CD14-positive monocyte (primary cell): Measurements from ENCODE around the gene MLIP. TPM values are rescaled to one million over a fixed set of nuclear protein-coding genes. Genes with fewer than 3 reads are reported as not detected.

ENCODE experiments used
- DNase-seq, 3 donors: peaks; one replicate each; pipeline ENCODE4 v3.0.0-alpha.2; 2011 to 2022
- H2AFZ ChIP-seq: 2 replicates; pipeline ENCODE4 v1.6.0; 2012; ENCODE audit warnings: mild to moderate bottlenecking, low read depth, low read length, inconsistent platforms; ENCODE audit not compliant: insufficient read depth, poor library complexity, severe bottlenecking
- H3K27ac ChIP-seq, 2 donors: 1 replicate in 1 of 2; 2 replicates in 1 of 2; pipeline ENCODE4 v1.5.1; 2012 to 2013; ENCODE audit warnings: low read length in 2 of 2, control low read depth in 1 of 2, inconsistent platforms in 1 of 2, low read depth in 1 of 2, mild to moderate bottlenecking in 1 of 2
- H3K27me3 ChIP-seq, 2 donors: one replicate each; pipeline versions ENCODE4 v1.6.0 to v1.6.1; 2011 to 2013; ENCODE audit warnings: low read length in 2 of 2; ENCODE audit not compliant: control insufficient read depth in 2 of 2, insufficient read depth in 2 of 2
- H3K36me3 ChIP-seq, 2 donors: replicated peaks in 1 of 2; 1 replicate in 1 of 2; 2 replicates in 1 of 2; pipeline versions ENCODE4 v1.5.1 to v1.6.1; 2012 to 2013; ENCODE audit warnings: low read length in 2 of 2, control low read depth in 1 of 2, inconsistent platforms in 1 of 2, mild to moderate bottlenecking in 1 of 2; ENCODE audit not compliant: insufficient read depth in 2 of 2, control insufficient read depth in 1 of 2
- H3K4me1 ChIP-seq, 2 donors: 1 replicate in 1 of 2; 2 replicates in 1 of 2; pipeline versions ENCODE4 v1.5.1 to v1.6.1; 2012 to 2013; ENCODE audit warnings: low read length in 2 of 2, control low read depth in 1 of 2, inconsistent platforms in 1 of 2, mild to moderate bottlenecking in 1 of 2, moderate library complexity in 1 of 2; ENCODE audit not compliant: insufficient read depth in 2 of 2, control insufficient read depth in 1 of 2
- H3K4me2 ChIP-seq: replicated peaks from 2 replicates; pipeline ENCODE3; 2012; ENCODE audit warnings: low read length, moderate library complexity, mild to moderate bottlenecking; ENCODE audit not compliant: poor library complexity, severe bottlenecking; ENCODE audit errors: extremely low read depth
- H3K4me3 ChIP-seq, 3 experiments: fragments of 200-600 bp in 1 of 3; sonication (generic) in 1 of 3; replicated peaks in 1 of 3; 1 replicate in 2 of 3; 2 replicates in 1 of 3; pipeline ENCODE4 v1.5.1; 2011 to 2013; ENCODE audit warnings: low read length in 3 of 3, mild to moderate bottlenecking in 3 of 3, control low read depth in 2 of 3, low read depth in 2 of 3, inconsistent platforms in 1 of 3, moderate library complexity in 1 of 3
- H3K79me2 ChIP-seq: 2 replicates; pipeline ENCODE4 v1.6.0; 2012; ENCODE audit warnings: mild to moderate bottlenecking, control low read depth, inconsistent platforms, low read length, moderate library complexity; ENCODE audit not compliant: insufficient read depth
- H3K9ac ChIP-seq: 2 replicates; pipeline ENCODE4 v1.6.0; 2017; ENCODE audit warnings: low read length, mild to moderate bottlenecking; ENCODE audit not compliant: insufficient read depth, poor library complexity, severe bottlenecking
- H3K9me3 ChIP-seq, 2 donors: replicated peaks in 1 of 2; 1 replicate in 1 of 2; 2 replicates in 1 of 2; pipeline versions ENCODE4 v1.5.1 to v1.6.1; 2012 to 2013; ENCODE audit warnings: low read length in 2 of 2, control low read depth in 1 of 2; ENCODE audit not compliant: control insufficient read depth in 1 of 2, insufficient read depth in 1 of 2
- H4K20me1 ChIP-seq: 2 replicates; pipeline ENCODE4 v1.6.0; 2012; ENCODE audit warnings: mild to moderate bottlenecking, low read length, control low read depth, moderate library complexity; ENCODE audit not compliant: insufficient read depth
- H3K27ac Mint-ChIP-seq, 7 donors: one replicate each; pipeline ENCODE4 v1.8.0; 2020; ENCODE audit warnings: mild to moderate bottlenecking in 7 of 7, mixed read lengths in 7 of 7, moderate library complexity in 6 of 7, inconsistent platforms in 2 of 7
- H3K27me3 Mint-ChIP-seq, 3 donors: one replicate each; pipeline ENCODE4 v1.8.0; 2021 to 2022; ENCODE audit warnings: low read depth in 3 of 3, mild to moderate bottlenecking in 3 of 3, mixed read lengths in 3 of 3, moderate library complexity in 3 of 3, inconsistent platforms in 1 of 3
- H3K36me3 Mint-ChIP-seq, 2 donors: one replicate each; pipeline ENCODE4 v1.8.0; 2020; ENCODE audit warnings: mixed read lengths in 2 of 2, inconsistent platforms in 1 of 2, mild to moderate bottlenecking in 1 of 2
- H3K4me1 Mint-ChIP-seq: one replicate; pipeline ENCODE4 v1.8.0; 2020; ENCODE audit warnings: mild to moderate bottlenecking, mixed read lengths
- H3K4me3 Mint-ChIP-seq, 2 donors: one replicate each; pipeline ENCODE4 v1.8.0; 2020; ENCODE audit warnings: mild to moderate bottlenecking in 2 of 2, mixed read lengths in 2 of 2, moderate library complexity in 1 of 2
- H3K9me3 Mint-ChIP-seq, 7 donors: one replicate each; pipeline ENCODE4 v1.8.0; 2020 to 2022; ENCODE audit warnings: mixed read lengths in 7 of 7, mild to moderate bottlenecking in 6 of 7, moderate library complexity in 6 of 7, inconsistent platforms in 2 of 7
- WGBS: methylation state at CpG from one replicate; pipeline ENCODE4 v1.1.5; 2013; ENCODE audit warnings: missing lambda C conversion rate; ENCODE audit not compliant: insufficient coverage; 5-methylcytosine and 5-hydroxymethylcytosine counted together
- intact Hi-C, 2 donors: fragments of 100-400 bp; cut with micrococcal nuclease; formaldehyde crosslinking; loops; one replicate each; pipeline versions ENCODE4 v1.15.0 to v1.15.1; 2023
- polyA plus RNA-seq, 3 donors: library from polyadenylated mRNA; depleted of rRNA in 1 of 3; unstranded in 2 of 3; stranded (reverse) in 1 of 3; fragments of 300-500 nt in 2 of 3; fragments of >200 nt in 1 of 3; fragmentation: Illumina TruSeq in 2 of 3; gene quantifications; 1 replicate in 2 of 3; 2 replicates in 1 of 3; pipeline ENCODE4 v1.2.3, GENCODE V29; 2012 to 2021
- TF ChIP-seq, protein P1 (sequence below): fragments of 200-600 bp; IDR thresholded peaks from one replicate; pipeline ENCODE4 v1.8.0; 2022; ENCODE audit warnings: antibody characterized with exemption, mild to moderate bottlenecking

Gene MLIP
- polyA plus RNA-seq, 3 donors, result not detected

GRCh38 chr6:54093326-54093948, 17.8 kb upstream of the MLIP start:
- 93% methylated on average over 4 of the region's 6 CpGs for WGBS
- Mint-ChIP-seq H3K27ac (no peak overlapping the region), H3K4me3 (no peak overlapping the region), H3K27me3 (no peaks in the 10 kb centered on the region), H3K4me1 (no peaks in the 10 kb centered on the region), H3K9me3 (peaks cover 0 to 11% (median 3%) of the 10 kb centered on the region in 7 donors), H3K36me3 (no peaks in the 10 kb centered on the region)
- TF ChIP-seq, protein P1, sequence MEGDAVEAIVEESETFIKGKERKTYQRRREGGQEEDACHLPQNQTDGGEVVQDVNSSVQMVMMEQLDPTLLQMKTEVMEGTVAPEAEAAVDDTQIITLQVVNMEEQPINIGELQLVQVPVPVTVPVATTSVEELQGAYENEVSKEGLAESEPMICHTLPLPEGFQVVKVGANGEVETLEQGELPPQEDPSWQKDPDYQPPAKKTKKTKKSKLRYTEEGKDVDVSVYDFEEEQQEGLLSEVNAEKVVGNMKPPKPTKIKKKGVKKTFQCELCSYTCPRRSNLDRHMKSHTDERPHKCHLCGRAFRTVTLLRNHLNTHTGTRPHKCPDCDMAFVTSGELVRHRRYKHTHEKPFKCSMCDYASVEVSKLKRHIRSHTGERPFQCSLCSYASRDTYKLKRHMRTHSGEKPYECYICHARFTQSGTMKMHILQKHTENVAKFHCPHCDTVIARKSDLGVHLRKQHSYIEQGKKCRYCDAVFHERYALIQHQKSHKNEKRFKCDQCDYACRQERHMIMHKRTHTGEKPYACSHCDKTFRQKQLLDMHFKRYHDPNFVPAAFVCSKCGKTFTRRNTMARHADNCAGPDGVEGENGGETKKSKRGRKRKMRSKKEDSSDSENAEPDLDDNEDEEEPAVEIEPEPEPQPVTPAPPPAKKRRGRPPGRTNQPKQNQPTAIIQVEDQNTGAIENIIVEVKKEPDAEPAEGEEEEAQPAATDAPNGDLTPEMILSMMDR, result no peak
- Histone ChIP-seq H3K4me1 (no peaks in the 10 kb centered on the region), H3K4me3 (no peak overlapping the region), H3K9me3 (no peaks in the 10 kb centered on the region), H3K9ac (no peak overlapping the region), H3K27ac (no peak overlapping the region), H3K79me2 (no peaks in the 10 kb centered on the region), H3K36me3 (no peaks in the 10 kb centered on the region), H4K20me1 (no peaks in the 10 kb centered on the region), H3K4me2 (no peak overlapping the region), H2AFZ (no peak overlapping the region), H3K27me3 (no peaks in the 10 kb centered on the region)
- intact Hi-C loops, result no loop called here
- DNase-seq, result no peak

GRCh38 chr6:54094293-54094692, 16.9 kb upstream of the MLIP start:
- peaks cover 0 to 11% (median 3%) of the 10 kb centered on the region in 7 donors for H3K9me3 Mint-ChIP-seq
- Histone ChIP-seq H3K36me3 (no peaks in the 10 kb centered on the region), H3K27me3 (no peaks in the 10 kb centered on the region), H3K4me1 (no peaks in the 10 kb centered on the region), H3K4me2 (no peak overlapping the region), H3K4me3 (no peak overlapping the region), H3K9ac (no peak overlapping the region), H3K9me3 (no peaks in the 10 kb centered on the region), H4K20me1 (no peaks in the 10 kb centered on the region), H3K79me2 (no peaks in the 10 kb centered on the region), H3K27ac (no peak overlapping the region), H2AFZ (no peak overlapping the region)
- H3K4me3 Mint-ChIP-seq, result no peak overlapping the region
- no peak overlapping the region for H3K27ac Mint-ChIP-seq
- H3K36me3 Mint-ChIP-seq, result no peaks in the 10 kb centered on the region
- TF ChIP-seq, protein P1, result no peak
- intact Hi-C loops, result no loop called here
- H3K27me3 Mint-ChIP-seq, result no peaks in the 10 kb centered on the region
- H3K4me1 Mint-ChIP-seq, result no peaks in the 10 kb centered on the region
- DNase-seq, result no peak
